H1 (cell line): Measurements from ENCODE around the gene PTGIR. TPM values are rescaled to one million over a fixed set of nuclear protein-coding genes. Genes with fewer than 3 reads are reported as not detected.

ENCODE experiments used
- CTCF ChIA-PET: fragments of 300-600 bp; sonication (Branson Sonifier 250); formaldehyde crosslinking; loops from one replicate; lab custom pipeline; 2021; ENCODE audit not compliant: partially characterized antibody; lab: Charles Lee
- POLR2A ChIA-PET: fragments of 300-600 bp; sonication (Branson Sonifier 250); formaldehyde crosslinking; loops from one replicate; lab custom pipeline; 2021; ENCODE audit warnings: inconsistent platforms; ENCODE audit not compliant: partially characterized antibody; lab: Charles Lee
- DNase-seq, 2 experiments: peaks; one replicate each; pipeline versions ENCODE4 v3.0.0 to v3.0.0-alpha.2; 2010 to 2022; ENCODE audit warnings: low spot score in 2 of 2, low read depth in 1 of 2, mixed read lengths in 1 of 2
- FAIRE-seq: peaks from 2 replicates; lab custom pipeline; 2011; peaks lifted over from hg19 to GRCh38; lab: Jason Lieb, UNC
- H2AFZ ChIP-seq: 2 replicates; pipeline ENCODE4 v1.8.1; 2012; ENCODE audit warnings: low read length, inconsistent platforms
- H2AK5ac ChIP-seq: 2 replicates; pipeline ENCODE4 v1.6.1; 2013; ENCODE audit warnings: low read depth, low read length
- H2BK120ac ChIP-seq: replicated peaks from 2 replicates; pipeline ENCODE3; 2013; ENCODE audit warnings: low read depth, low read length, inconsistent platforms
- H2BK12ac ChIP-seq: 2 replicates; pipeline ENCODE4 v1.6.1; 2013; ENCODE audit warnings: low read depth, low read length
- H2BK15ac ChIP-seq: 2 replicates; pipeline ENCODE4 v1.6.1; 2013; ENCODE audit warnings: low read length
- H2BK20ac ChIP-seq: 2 replicates; pipeline ENCODE4 v1.6.1; 2013; ENCODE audit warnings: low read length
- H2BK5ac ChIP-seq: 2 replicates; pipeline ENCODE4 v1.6.1; 2013; ENCODE audit warnings: low read depth, low read length
- H3K14ac ChIP-seq: 2 replicates; pipeline ENCODE4 v1.6.1; 2013; ENCODE audit warnings: inconsistent platforms; ENCODE audit not compliant: insufficient read length
- H3K18ac ChIP-seq: 2 replicates; pipeline ENCODE4 v1.6.1; 2013; ENCODE audit warnings: low read length; ENCODE audit errors: extremely low read depth
- H3K23ac ChIP-seq: 2 replicates; pipeline ENCODE4 v1.6.1; 2013; ENCODE audit warnings: inconsistent platforms; ENCODE audit not compliant: insufficient read length
- H3K23me2 ChIP-seq: 2 replicates; pipeline ENCODE4 v1.6.1; 2013; ENCODE audit warnings: low read depth, low read length
- H3K27ac ChIP-seq: 2 replicates; pipeline ENCODE4 v1.6.1; 2011; ENCODE audit warnings: low read depth, low read length, inconsistent platforms
- H3K27me3 ChIP-seq, 4 experiments: replicated peaks in 1 of 4; 1 replicate in 1 of 4; 2 replicates in 3 of 4; pipeline versions ENCODE4 v1.6.1 to v1.8.1; 2011 to 2013; ENCODE audit warnings: low read length in 3 of 4, mild to moderate bottlenecking in 3 of 4, inconsistent platforms in 2 of 4, mixed read lengths in 2 of 4, moderate library complexity in 1 of 4; ENCODE audit not compliant: control insufficient read depth in 3 of 4, insufficient read depth in 3 of 4; ENCODE audit errors: extremely low read depth in 1 of 4
- H3K36me3 ChIP-seq, 4 experiments: 2 replicates each; pipeline versions ENCODE4 v1.6.1 to v1.8.1; 2011 to 2013; ENCODE audit warnings: mild to moderate bottlenecking in 4 of 4, low read length in 3 of 4, moderate library complexity in 2 of 4, control low read depth in 1 of 4, inconsistent platforms in 1 of 4; ENCODE audit not compliant: insufficient read depth in 4 of 4, control insufficient read depth in 2 of 4
- H3K4ac ChIP-seq: replicated peaks from 2 replicates; pipeline ENCODE3; 2013; ENCODE audit warnings: low read length, low read depth, mixed read lengths, inconsistent platforms; ENCODE audit not compliant: insufficient read length
- H3K4me1 ChIP-seq, 4 experiments: replicated peaks in 1 of 4; 1 replicate in 1 of 4; 2 replicates in 3 of 4; pipeline versions ENCODE4 v1.6.1 to v1.8.1; 2011 to 2013; ENCODE audit warnings: low read length in 3 of 4, inconsistent platforms in 2 of 4, mixed read lengths in 1 of 4; ENCODE audit not compliant: insufficient read depth in 4 of 4, control insufficient read depth in 3 of 4
- H3K4me2 ChIP-seq, 2 experiments: 2 replicates each; pipeline versions ENCODE4 v1.6.1 to v1.8.1; 2011 to 2013; ENCODE audit warnings: low read depth in 2 of 2, low read length in 2 of 2, control low read depth in 1 of 2, inconsistent platforms in 1 of 2, mild to moderate bottlenecking in 1 of 2; ENCODE audit not compliant: insufficient read depth in 1 of 2
- H3K4me3 ChIP-seq, 4 experiments: fragments of 200-600, 300-600 bp in 1 of 4; sonication (generic), shearing (Covaris generic), sonication (Bioruptor Twin) in 1 of 4; 2 replicates each; pipeline versions ENCODE4 v1.5.1 to v1.8.1; 2011 to 2016; ENCODE audit warnings: low read length in 4 of 4, low read depth in 3 of 4, control low read depth in 2 of 4, inconsistent platforms in 2 of 4, mild to moderate bottlenecking in 2 of 4, mixed read lengths in 1 of 4, moderate library complexity in 1 of 4; ENCODE audit not compliant: insufficient read depth in 2 of 4; ENCODE audit errors: extremely low read depth in 1 of 4
- H3K56ac ChIP-seq: replicated peaks from 2 replicates; pipeline ENCODE3; 2013; ENCODE audit warnings: low read depth, mild to moderate bottlenecking, mixed read lengths, low read length, inconsistent platforms; ENCODE audit not compliant: insufficient read length
- H3K79me1 ChIP-seq: 2 replicates; pipeline ENCODE4 v1.6.1; 2013; ENCODE audit warnings: low read depth, low read length, control low read depth
- H3K79me2 ChIP-seq, 2 experiments: 2 replicates each; pipeline versions ENCODE4 v1.6.1 to v1.8.1; 2012 to 2013; ENCODE audit warnings: low read length in 2 of 2, mild to moderate bottlenecking in 2 of 2, inconsistent platforms in 1 of 2; ENCODE audit not compliant: insufficient read depth in 2 of 2, control insufficient read depth in 1 of 2
- H3K9ac ChIP-seq, 4 experiments: replicated peaks in 1 of 4; 1 replicate in 1 of 4; 2 replicates in 3 of 4; pipeline versions ENCODE4 v1.6.1 to v1.8.1; 2011 to 2013; ENCODE audit warnings: low read depth in 3 of 4, low read length in 3 of 4, control low read depth in 2 of 4, mild to moderate bottlenecking in 2 of 4, moderate library complexity in 2 of 4, inconsistent platforms in 1 of 4; ENCODE audit errors: extremely low read depth in 1 of 4
- H3K9me3 ChIP-seq, 2 experiments: 2 replicates each; pipeline versions ENCODE4 v1.6.1 to v1.8.1; 2012 to 2013; ENCODE audit warnings: mild to moderate bottlenecking in 2 of 2, moderate library complexity in 2 of 2, control low read depth in 1 of 2, inconsistent platforms in 1 of 2, low read depth in 1 of 2, low read length in 1 of 2, mixed read lengths in 1 of 2; ENCODE audit not compliant: insufficient read depth in 2 of 2
- H4K20me1 ChIP-seq, 2 experiments: replicated peaks in 1 of 2; 2 replicates each; pipeline versions ENCODE3 to v1.8.1; 2011 to 2013; ENCODE audit warnings: inconsistent platforms in 2 of 2, low read length in 2 of 2, mild to moderate bottlenecking in 1 of 2; ENCODE audit not compliant: insufficient read depth in 2 of 2, control insufficient read depth in 1 of 2
- H4K5ac ChIP-seq: 2 replicates; pipeline ENCODE4 v1.6.1; 2013; ENCODE audit warnings: low read length, low read depth, mixed read lengths, inconsistent platforms; ENCODE audit not compliant: insufficient read length
- H4K8ac ChIP-seq: 2 replicates; pipeline ENCODE4 v1.8.0; 2013; ENCODE audit warnings: mild to moderate bottlenecking, moderate library complexity, low read length, inconsistent platforms; ENCODE audit not compliant: insufficient read depth; ENCODE audit errors: extremely low read depth
- H4K91ac ChIP-seq: replicated peaks from 2 replicates; pipeline ENCODE3; 2013; ENCODE audit warnings: low read length, mixed read lengths, inconsistent platforms; ENCODE audit not compliant: insufficient read length
- SUZ12 ChIP-seq: fragments of 200-600 bp; sonication (generic); IDR thresholded peaks from 2 replicates; pipeline ENCODE4 v1.6.1; 2012; ENCODE audit warnings: mild to moderate bottlenecking, inconsistent platforms, low read length, moderate library complexity, mixed read lengths
- WGBS, 2 experiments: shearing (Covaris generic) in 1 of 2; methylation state at CpG; one replicate each; pipeline versions ENCODE4 v1.1.6 to v1.1.7; 2013 to 2015; ENCODE audit warnings: low lambda C conversion rate in 2 of 2, mixed read lengths in 2 of 2, inconsistent platforms in 1 of 2, low coverage in 1 of 2, missing lambda C conversion rate in 1 of 2; ENCODE audit not compliant: insufficient replicate concordance in 2 of 2, insufficient coverage in 1 of 2, insufficient read length in 1 of 2; ENCODE audit errors: extremely low coverage in 1 of 2, missing lambda C conversion rate in 1 of 2; 5-methylcytosine and 5-hydroxymethylcytosine counted together
- polyA plus RNA-seq, 7 experiments: library from polyadenylated mRNA; depleted of rRNA in 3 of 7; stranded (reverse) in 5 of 7; unstranded in 2 of 7; fragments of >200 nt in 5 of 7; fragments of 200-250 nt in 2 of 7; gene quantifications; 1 replicate in 5 of 7; 2 replicates in 1 of 7; 4 replicates in 1 of 7; pipeline versions ENCODE4 v1.2.1 to v1.2.3, GENCODE V29; 2011 to 2013; ENCODE audit warnings: missing spikeins in 2 of 7, mixed read lengths in 2 of 7
- total RNA-seq: library from RNA; stranded (reverse); fragmentation: NEBNext Ultra II Directional; extraction: Animal tissue kit (Norgen Biotek cat#: 25700); gene quantifications from 2 replicates; pipeline ENCODE4 v1.2.1, GENCODE V29; 2021

Gene PTGIR
- total and polyA plus RNA-seq, 2 of the 8 experiments (the other 6 are each of a cell fraction or from before 2014, with no cell fraction given), result 0.15 TPM; not detected in 1

DNA sequence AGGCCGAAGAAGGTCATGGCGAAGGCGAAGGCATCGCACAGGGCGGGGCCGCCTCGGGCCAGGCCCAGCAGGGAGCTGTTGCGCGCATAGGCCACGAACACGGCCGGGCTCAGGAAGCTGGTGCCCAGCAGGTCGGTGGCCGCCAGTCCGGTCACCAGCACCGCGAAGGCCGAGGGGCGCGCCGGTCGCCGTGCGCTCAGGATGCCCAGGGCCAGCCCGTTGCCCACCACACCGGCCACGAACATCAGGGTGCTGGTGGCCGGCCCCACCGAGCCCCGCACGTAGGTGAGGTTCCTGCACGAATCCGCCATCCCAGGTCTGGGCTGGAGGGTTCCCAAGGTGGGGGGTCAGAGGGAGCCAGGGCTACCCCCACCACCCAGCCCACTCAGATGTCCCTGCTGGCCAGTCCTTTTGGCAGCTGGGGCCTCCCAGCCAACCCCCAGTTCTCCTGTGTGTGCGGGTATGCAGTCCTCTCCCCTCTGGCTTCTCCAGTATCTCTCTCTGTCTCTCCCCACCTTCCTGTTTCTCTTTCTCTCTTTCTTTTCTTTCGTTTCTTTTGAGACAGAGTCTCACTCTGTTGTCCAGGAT, 880 bp downstream of the PTGIR start:
- Histone ChIP-seq H3K4ac (no peak overlapping the region), H4K5ac (no peak overlapping the region), H4K91ac (no peak overlapping the region), H2AK5ac (no peak overlapping the region), H2BK5ac (no peak overlapping the region), H2BK20ac (no peak overlapping the region), H4K20me1 (no peaks in the 10 kb centered on the region), H3K4me2 (no peak overlapping the region), H3K4me1 (peaks cover 0 to 12% (median 4%) of the 10 kb centered on the region in 4 experiments; a peak in 4 of 7 replicates), H3K9ac (no peak overlapping the region), H3K9me3 (no peaks in the 10 kb centered on the region), H3K23ac (no peak overlapping the region), H3K27ac (no peak overlapping the region), H3K79me1 (no peaks in the 10 kb centered on the region), H3K36me3 (no peaks in the 10 kb centered on the region), H3K27me3 (no peaks in the 10 kb centered on the region), H2BK12ac (no peak overlapping the region), H2BK120ac (no peak overlapping the region), H3K23me2 (no peaks in the 10 kb centered on the region), H3K18ac (no peak overlapping the region), H3K14ac (no peak overlapping the region), H2AFZ (no peak overlapping the region; the same call in 1 of the 2 replicates), H3K4me3 (no peak overlapping the region), H2BK15ac (no peak overlapping the region), H4K8ac (no peak overlapping the region), H3K56ac (no peak overlapping the region), H3K79me2 (no peaks in the 10 kb centered on the region)
- DNase-seq (no peak), FAIRE-seq (no peak)
- 90% methylated on average over 26 of the region's 35 CpGs; no CpG with 5 or more reads in 1 of the 2 experiments for WGBS, 2 experiments
- CTCF ChIA-PET, result interaction anchor here (0.6 to 15.6 kb wide), 5 partner anchors 4 to 37 kb away, joined by 3 to 341 read pairs (median 309); partner anchors contain the start of genes DACT3 and PTGIR
- TF ChIP-seq SUZ12, result no peak
- POLR2A ChIA-PET, result interaction anchor here (0.6 to 1.3 kb wide), 2 partner anchors 35 to 94 kb away, joined by 3 read pairs; no protein-coding TSS in a partner anchor
